Measurements from ENCODE around the gene PAF1. TPM values are rescaled to one million over a fixed set of nuclear protein-coding genes. Genes with fewer than 3 reads are reported as not detected.

Gene PAF1
- total and polyA plus RNA-seq, 2 of the 13 experiments (the other 11 are each of a cell fraction or from before 2014, with no cell fraction given): 30.2 to 31.1 TPM

GRCh38 chr19:39412100-39412866 is 21.4 kb upstream of the PAF1 start, which contains the start of gene PLEKHG2 (continued):
- TF ChIP-seq, protein P1, sequence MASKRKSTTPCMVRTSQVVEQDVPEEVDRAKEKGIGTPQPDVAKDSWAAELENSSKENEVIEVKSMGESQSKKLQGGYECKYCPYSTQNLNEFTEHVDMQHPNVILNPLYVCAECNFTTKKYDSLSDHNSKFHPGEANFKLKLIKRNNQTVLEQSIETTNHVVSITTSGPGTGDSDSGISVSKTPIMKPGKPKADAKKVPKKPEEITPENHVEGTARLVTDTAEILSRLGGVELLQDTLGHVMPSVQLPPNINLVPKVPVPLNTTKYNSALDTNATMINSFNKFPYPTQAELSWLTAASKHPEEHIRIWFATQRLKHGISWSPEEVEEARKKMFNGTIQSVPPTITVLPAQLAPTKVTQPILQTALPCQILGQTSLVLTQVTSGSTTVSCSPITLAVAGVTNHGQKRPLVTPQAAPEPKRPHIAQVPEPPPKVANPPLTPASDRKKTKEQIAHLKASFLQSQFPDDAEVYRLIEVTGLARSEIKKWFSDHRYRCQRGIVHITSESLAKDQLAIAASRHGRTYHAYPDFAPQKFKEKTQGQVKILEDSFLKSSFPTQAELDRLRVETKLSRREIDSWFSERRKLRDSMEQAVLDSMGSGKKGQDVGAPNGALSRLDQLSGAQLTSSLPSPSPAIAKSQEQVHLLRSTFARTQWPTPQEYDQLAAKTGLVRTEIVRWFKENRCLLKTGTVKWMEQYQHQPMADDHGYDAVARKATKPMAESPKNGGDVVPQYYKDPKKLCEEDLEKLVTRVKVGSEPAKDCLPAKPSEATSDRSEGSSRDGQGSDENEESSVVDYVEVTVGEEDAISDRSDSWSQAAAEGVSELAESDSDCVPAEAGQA (IDR thresholded peaks at IDR 0.05; ENCODE audit: low read depth): no peak
- TF ChIP-seq, protein P1 (CRISPR knock-in tag; IDR thresholded peaks at IDR 0.05; ENCODE audit: borderline replicate concordance): no peak
- TF ChIP-seq SP1 (IDR thresholded peaks at IDR 0.05) (no peak), SP1 (CRISPR knock-in tag; IDR thresholded peaks at IDR 0.05) (peak; percentile 68), SALL1 (CRISPR knock-in tag; IDR thresholded peaks at IDR 0.05) (peak; percentile 52), MAFG (CRISPR knock-in tag; IDR thresholded peaks at IDR 0.05) (no peak), ZNF407 (CRISPR knock-in tag; IDR thresholded peaks at IDR 0.05; ENCODE audit: not compliant biosample characterization) (no peak), ZNF552 (CRISPR knock-in tag; IDR thresholded peaks at IDR 0.05; ENCODE audit: borderline replicate concordance) (no peak; the same call in 1 of the 2 replicates), ZFP91 (CRISPR knock-in tag; IDR thresholded peaks at IDR 0.05; ENCODE audit: borderline replicate concordance) (peak; percentile 58; the same call in 1 of the 2 replicates)
- TF ChIP-seq, protein P2, sequence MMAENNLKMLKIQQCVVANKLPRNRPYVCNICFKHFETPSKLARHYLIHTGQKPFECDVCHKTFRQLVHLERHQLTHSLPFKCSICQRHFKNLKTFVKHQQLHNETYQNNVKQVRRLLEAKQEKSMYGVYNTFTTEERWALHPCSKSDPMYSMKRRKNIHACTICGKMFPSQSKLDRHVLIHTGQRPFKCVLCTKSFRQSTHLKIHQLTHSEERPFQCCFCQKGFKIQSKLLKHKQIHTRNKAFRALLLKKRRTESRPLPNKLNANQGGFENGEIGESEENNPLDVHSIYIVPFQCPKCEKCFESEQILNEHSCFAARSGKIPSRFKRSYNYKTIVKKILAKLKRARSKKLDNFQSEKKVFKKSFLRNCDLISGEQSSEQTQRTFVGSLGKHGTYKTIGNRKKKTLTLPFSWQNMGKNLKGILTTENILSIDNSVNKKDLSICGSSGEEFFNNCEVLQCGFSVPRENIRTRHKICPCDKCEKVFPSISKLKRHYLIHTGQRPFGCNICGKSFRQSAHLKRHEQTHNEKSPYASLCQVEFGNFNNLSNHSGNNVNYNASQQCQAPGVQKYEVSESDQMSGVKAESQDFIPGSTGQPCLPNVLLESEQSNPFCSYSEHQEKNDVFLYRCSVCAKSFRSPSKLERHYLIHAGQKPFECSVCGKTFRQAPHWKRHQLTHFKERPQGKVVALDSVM (CRISPR knock-in tag; IDR thresholded peaks at IDR 0.05): peak; percentile 19

All from HepG2 (cell line).